GM23338 (cell line): ENCODE results near the gene LENG9.

Source experiments
- CREB1 ChIP-seq: fragments of 250-450 bp; sonication (Bioruptor Pico); IDR thresholded peaks from 2 replicates; pipeline ENCODE4 v1.5.0; 2020; ENCODE audit warnings: low read depth, mild to moderate bottlenecking, moderate library complexity
- CTCF ChIP-seq, 2 experiments: fragments of 200-600 bp in 1 of 2; sonication (generic) in 1 of 2; conservative IDR thresholded peaks; 2 replicates each; pipeline versions ENCODE4 v1.5.1 to v1.6.1; 2016 to 2017; ENCODE audit warnings: antibody characterized with exemption in 2 of 2, low read depth in 2 of 2, mild to moderate bottlenecking in 2 of 2, moderate library complexity in 1 of 2
- JUNB ChIP-seq: IDR thresholded peaks from one replicate; pipeline ENCODE4 v1.6.1; 2016; ENCODE audit warnings: antibody characterized with exemption; ENCODE audit not compliant: unreplicated experiment
- POLR2AphosphoS5 ChIP-seq: IDR thresholded peaks from 2 replicates; pipeline ENCODE4 v1.6.1; 2016; ENCODE audit warnings: antibody characterized with exemption, low read depth
- REST ChIP-seq: IDR thresholded peaks from one replicate; pipeline ENCODE4 v1.6.1; 2018; ENCODE audit warnings: antibody characterized with exemption; ENCODE audit not compliant: unreplicated experiment
- STAT1 ChIP-seq: IDR thresholded peaks from one replicate; pipeline ENCODE4 v1.6.1; 2016; ENCODE audit warnings: antibody characterized with exemption; ENCODE audit not compliant: unreplicated experiment

DNA sequence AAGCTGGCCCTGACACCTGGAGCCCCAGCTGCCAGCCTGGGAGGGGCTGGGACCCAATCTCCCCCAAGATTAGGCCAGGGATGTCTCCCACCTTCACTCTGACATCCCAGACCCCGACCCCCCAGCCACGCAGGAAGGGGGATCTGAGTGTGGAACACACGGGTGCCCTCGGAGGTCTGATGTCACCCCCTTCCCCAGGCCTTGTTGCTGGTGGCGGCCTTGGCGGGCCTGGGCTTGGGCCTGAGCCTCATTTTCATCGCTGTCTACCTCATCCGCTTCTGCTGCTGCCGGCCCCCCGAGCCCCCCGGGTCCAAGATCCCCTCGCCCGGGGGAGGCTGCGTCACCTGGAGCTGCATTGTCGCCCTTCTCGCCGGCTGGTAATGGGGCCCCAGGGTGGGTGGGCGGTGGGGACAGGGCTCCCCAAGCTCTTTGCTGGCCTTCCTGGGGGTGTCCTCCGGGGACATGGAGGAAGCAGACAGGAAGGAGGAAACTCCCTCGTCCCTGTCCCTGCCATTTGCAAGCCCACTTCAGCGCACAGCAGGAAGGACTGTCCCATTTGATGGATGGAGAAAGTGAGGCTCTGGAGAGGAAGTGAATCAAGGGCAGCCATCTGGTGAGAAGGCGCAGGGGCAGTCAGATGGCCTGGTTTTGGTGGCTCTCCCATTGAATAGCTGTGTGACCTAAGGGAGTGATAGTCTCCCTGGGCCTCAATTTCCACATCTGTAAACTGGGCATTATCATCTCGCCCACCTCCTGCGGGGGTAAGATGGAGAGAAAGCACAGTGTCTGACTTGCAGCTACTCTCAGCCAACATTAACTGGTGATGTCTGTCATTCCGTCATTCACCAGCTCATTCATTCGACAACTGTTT, 44.4 kb downstream of the LENG9 start:
- TF ChIP-seq CTCF (conservative IDR thresholded peaks at IDR 0.05; ENCODE audit: low read depth in 2 of 2) (no peak), CREB1 (CRISPR knock-in tag) (no peak), REST (no peak), POLR2AphosphoS5 (no peak), JUNB (no peak), STAT1 (no peak)
